HL-60 (cell line): Measurements from ENCODE around the gene SPI1.

Experiments
- POLR2AphosphoS5 ChIP-seq: IDR thresholded peaks from 2 replicates; pipeline ENCODE4 v1.6.1; 2012; ENCODE audit warnings: low read depth
- TF ChIP-seq, protein P1 (sequence below): IDR thresholded peaks from one replicate; pipeline ENCODE4 v1.5.1; 2011; ENCODE audit warnings: low read length, control low read depth, inconsistent platforms; ENCODE audit not compliant: insufficient read depth
- TF ChIP-seq, protein P2 (sequence below): IDR thresholded peaks from 2 replicates; pipeline ENCODE4 v1.6.1; 2012; ENCODE audit warnings: low read depth; ENCODE audit not compliant: insufficient replicate concordance

DNA sequence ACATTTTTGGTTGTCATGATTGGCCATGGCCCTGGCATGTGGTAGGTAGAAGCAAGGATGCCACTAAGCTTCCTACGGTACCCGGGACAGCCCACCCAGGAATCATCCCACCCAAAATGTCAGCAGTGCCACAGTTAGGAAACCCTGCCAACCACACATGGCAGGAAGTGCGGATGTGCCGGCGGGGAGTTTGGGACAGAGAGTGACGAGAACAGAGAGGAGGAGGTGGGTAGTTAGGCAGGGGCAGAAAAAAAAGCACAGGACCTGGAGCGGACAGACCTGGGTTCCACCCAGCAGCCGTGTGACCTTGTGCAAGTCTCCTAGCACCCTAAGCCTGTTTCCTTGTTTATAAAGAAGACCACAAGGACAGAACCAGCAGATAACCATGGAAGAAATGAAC, 3.3 kb downstream of the SPI1 start:
- TF ChIP-seq POLR2AphosphoS5 = 0 out of 2 replicates have a peak, but pooled peaks have one; percentile 10
- TF ChIP-seq, protein P1, sequence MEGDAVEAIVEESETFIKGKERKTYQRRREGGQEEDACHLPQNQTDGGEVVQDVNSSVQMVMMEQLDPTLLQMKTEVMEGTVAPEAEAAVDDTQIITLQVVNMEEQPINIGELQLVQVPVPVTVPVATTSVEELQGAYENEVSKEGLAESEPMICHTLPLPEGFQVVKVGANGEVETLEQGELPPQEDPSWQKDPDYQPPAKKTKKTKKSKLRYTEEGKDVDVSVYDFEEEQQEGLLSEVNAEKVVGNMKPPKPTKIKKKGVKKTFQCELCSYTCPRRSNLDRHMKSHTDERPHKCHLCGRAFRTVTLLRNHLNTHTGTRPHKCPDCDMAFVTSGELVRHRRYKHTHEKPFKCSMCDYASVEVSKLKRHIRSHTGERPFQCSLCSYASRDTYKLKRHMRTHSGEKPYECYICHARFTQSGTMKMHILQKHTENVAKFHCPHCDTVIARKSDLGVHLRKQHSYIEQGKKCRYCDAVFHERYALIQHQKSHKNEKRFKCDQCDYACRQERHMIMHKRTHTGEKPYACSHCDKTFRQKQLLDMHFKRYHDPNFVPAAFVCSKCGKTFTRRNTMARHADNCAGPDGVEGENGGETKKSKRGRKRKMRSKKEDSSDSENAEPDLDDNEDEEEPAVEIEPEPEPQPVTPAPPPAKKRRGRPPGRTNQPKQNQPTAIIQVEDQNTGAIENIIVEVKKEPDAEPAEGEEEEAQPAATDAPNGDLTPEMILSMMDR = no peak
- TF ChIP-seq, protein P2, sequence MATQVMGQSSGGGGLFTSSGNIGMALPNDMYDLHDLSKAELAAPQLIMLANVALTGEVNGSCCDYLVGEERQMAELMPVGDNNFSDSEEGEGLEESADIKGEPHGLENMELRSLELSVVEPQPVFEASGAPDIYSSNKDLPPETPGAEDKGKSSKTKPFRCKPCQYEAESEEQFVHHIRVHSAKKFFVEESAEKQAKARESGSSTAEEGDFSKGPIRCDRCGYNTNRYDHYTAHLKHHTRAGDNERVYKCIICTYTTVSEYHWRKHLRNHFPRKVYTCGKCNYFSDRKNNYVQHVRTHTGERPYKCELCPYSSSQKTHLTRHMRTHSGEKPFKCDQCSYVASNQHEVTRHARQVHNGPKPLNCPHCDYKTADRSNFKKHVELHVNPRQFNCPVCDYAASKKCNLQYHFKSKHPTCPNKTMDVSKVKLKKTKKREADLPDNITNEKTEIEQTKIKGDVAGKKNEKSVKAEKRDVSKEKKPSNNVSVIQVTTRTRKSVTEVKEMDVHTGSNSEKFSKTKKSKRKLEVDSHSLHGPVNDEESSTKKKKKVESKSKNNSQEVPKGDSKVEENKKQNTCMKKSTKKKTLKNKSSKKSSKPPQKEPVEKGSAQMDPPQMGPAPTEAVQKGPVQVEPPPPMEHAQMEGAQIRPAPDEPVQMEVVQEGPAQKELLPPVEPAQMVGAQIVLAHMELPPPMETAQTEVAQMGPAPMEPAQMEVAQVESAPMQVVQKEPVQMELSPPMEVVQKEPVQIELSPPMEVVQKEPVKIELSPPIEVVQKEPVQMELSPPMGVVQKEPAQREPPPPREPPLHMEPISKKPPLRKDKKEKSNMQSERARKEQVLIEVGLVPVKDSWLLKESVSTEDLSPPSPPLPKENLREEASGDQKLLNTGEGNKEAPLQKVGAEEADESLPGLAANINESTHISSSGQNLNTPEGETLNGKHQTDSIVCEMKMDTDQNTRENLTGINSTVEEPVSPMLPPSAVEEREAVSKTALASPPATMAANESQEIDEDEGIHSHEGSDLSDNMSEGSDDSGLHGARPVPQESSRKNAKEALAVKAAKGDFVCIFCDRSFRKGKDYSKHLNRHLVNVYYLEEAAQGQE = no peak
